HG03565 (cell line): ENCODE measurements around the gene SAMD4B.
"Not testable (repeated sequence)": the region's sequence is repeated elsewhere in the genome, so short reads cannot be mapped to it uniquely, and the experiment has no call there.

Source experiments
- ATAC-seq: cut with Tn5 transposase; IDR thresholded peaks from one replicate; pipeline ENCODE4 v1.9.1; 2021; ENCODE audit warnings: mild to moderate bottlenecking, moderate library complexity; ENCODE audit not compliant: unreplicated experiment

SAMD4B gene

DNA sequence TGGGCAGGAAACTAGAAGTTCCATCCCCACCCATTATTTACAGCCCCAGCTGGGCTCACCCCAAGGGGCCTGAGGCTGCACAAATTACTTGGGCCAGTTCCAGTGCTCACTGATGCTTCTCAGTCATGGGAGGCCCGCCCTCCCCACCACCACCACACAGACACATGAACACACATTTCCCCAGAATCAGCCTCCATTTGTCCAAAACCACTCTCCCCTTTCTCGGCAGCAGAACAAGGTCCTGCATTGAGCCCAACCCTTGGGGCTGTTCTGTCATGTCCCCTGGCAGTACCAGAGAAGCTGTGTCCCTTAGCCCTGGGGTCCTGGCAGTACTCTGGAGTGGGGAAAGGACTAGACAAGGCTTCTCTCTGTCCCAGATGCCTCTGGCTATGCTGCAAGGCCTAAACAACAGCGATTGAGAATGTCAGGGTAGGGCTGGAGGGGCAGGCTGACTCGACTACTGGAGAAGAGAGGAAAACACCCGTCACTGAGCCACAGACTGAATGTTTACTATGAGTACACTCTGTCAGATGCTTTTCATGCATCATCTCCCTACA is 21.8 kb downstream of the SAMD4B start:
- ATAC-seq: no peak

DNA sequence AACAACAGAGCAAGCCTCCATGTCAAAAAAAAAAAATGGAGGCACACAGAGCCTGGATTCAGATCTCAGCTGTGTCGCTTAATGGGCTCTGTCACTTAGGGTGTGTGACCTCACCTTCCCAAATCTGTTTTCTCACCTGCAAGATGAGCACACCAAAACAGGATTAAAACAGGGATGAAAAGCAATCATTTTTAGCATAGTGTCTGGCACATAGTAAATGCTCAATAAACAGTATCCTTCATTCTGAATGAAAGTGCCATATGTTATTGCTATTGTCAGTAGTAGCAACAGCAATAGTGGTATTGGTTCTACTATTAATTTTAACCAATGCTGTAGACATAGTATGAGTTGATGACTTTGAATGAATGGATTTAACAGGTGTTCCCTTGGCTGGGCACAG is 23.3 kb downstream of the SAMD4B start:
- ATAC-seq: no peak

DNA sequence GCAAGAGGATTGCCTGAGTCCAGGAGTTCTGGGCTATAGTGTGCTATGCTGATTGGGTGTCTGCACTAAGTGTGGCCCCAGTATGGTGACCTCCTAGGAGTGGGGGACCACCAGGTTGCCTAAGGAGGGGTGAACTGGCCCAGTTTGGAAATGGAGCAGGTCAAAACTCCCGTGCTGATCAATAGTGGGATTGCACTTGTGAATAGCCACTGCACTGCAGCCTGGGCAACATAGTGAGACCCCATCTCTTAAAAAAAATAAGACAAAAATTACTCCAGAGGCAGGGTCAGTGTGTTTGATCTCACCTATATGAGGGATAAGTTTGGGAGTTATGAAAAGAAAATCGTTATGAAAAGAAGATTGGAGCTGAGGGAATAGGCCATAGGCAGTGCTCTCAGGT is 27.0 kb downstream of the SAMD4B start:
- no peak for ATAC-seq

DNA sequence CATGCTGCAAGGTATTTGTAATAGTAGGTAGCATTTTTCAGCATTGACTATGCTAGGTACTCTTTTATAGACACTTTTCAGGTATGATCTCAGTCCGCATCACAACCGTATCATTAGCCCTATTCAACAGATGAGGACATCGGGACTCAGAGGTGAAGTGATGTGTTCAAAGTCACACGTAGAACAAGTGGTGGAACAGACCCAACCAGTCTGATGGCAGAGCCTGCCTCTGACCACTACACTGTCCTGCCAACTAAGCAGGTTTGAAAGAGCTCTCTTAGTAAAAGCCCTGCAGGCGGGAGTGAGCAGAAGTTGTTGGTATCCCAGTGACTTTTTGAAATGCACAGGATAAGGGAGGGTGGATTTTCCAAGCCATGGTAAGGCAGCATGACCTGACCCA is 28.5 kb downstream of the SAMD4B start:
- ATAC-seq: no peak

DNA sequence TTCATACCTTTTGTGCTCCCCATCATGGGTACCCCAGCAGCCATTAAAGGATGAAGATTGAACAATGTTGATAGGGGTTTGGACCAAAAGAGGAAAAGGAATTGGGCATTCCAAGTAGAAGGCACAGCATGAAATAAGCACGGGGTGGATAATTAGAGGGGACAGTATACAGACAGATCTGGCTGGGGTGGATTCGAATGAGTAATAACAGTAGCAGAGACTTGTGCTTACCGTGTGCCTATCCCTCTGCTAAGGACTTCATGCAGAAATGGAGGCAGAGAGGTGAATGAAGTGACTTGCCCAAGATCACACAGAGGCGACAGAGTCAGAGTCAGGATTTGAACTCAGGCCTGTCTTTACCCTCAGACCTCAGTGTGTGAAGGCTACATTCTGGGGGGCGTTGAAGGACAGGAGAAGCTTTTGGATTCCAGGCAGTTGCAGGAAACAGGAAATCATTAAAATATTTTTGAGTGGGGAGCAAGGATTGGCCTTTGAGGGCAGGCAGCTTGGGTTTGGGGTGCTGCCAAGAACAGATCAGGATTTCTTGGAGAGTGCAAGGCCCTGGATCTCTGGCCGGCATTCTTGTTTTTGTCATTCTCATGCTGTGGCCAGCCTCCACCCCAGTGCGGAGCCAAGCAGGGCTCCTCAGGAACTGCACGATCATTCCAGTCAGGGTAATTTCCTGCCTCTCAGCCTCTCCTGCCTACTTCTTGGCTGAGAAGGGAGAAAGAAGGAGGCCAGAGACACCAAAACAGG is 30.0 kb downstream of the SAMD4B start:
- ATAC-seq: no peak

DNA sequence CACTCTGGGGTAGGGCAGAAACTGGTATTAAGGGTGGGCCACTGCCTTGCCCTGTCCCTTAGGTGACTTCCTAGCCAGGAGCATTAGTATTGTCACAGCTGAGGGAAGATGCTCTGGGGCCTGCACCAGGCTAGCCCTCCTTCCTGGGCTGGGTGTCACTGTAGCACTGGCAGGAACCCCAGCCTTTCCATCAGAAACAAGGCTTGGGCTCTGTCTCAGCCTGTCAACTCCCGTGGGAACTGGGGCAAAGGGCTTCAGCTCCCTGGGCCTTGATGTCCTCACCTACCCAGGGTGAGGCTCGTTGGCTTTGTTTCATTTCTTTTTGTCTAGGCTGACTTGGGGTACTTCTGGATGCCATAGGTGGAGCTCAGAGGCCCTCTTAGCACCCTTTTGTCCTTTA is 30.7 kb downstream of the SAMD4B start:
- no peak for ATAC-seq

DNA sequence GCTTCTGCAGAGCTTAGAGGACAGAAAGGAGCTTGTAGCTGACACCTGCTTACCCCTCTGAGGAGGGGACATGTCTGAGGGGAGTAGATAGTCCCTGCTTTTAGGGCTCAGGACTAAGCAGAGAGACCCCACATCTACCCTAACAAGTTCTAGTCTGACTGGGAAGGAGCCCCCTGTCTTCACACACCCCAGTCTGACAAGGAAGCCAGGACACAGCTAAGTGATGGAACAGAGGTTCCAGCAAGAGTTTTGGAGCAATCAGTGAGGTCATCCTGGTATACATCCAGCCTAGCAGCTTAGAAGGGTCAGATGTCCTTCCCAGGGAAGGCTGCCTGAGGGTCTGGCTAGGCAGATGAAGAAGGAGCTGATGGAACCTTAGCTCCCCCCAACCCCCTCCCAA is 33.7 kb downstream of the SAMD4B start:
- no peak for ATAC-seq

DNA sequence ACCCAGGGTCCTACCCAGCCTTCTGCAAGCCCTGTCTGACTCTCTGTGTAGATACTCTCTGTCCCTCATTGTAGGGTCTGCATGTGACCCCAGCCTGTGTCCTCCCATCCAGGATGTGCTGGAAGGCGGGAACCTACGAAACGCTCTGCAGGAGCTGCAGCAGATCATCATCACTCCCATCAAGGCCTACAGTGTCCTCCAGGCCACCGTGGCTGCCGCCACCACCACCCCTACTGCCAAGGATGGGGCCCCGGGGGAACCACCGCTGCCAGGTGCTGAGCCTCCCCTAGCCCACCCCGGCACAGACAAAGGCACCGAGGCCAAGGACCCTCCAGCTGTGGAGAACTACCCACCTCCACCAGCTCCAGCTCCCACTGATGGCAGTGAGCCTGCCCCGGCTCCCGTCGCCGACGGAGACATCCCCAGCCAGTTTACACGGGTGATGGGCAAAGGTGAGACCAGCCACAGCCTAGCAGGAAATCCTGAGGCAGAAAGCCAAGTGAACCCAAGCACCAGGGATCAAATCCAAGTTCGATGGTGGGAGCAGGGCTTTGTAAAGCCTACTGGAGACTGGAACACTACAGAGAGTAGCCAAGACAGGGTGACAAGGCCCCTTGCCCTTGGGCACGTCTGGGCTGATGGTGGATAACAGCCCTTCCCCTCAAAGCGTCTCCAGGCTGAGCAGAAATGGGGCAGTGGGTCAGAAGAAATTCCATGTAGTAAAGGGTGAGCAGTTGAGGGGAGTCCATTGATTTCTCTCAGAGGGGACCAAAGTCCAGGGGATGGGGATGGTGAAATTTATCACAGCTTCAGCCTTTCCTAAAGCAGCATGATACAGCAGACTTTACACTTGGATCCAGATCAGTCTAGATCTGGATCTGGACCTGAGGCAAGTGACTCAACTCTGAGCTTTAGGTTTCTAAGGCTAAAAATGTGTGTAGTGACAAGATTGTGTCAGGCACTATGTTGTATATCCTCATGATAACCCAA is 35.4 kb downstream of the SAMD4B start:
- ATAC-seq: no peak

DNA sequence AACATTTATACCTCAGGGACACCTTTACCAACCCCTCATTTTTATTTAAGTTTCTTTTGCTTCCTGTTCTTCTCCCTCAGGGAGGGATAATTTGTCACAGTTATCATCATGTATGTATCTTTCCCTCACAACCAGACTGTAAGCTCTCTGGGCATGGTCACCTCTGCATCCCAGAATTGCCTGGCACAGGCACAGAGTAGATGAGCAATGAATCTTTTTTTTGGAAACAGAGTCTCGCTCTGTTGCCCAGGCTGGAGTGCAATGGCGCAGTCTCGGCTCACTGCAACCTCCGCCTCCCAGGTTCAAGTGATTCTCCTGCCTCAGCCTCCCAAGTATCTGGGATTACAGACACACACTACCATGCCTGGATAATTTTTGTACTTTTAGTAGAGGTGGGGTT is 37.1 kb downstream of the SAMD4B start:
- not testable (repeated sequence) for ATAC-seq

DNA sequence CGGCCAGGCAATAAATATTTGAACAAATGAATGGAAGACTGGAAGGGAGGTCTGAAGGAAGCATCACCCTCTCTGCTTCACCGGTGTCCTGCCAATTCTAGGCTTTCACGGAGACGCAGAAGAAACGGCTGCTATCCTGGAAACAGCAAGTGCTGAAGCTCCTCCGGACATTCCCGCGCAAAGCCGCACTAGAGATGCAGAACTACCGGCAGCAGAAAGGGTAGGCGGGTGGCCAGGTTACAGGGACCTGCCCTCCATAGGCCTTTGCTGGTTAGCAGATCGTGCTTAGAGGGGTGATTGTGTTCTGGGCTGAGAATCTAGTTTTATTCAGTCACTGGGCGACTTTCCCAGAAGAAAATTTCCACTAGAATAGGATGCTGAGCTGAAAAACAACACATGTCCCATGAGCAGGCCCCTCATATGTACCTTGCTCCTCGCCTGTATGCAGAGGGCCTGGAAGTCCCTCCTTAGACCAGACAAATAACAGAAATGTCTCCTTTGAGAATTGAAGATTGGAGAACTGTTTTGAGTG is 37.7 kb downstream of the SAMD4B start:
- no peak for ATAC-seq

DNA sequence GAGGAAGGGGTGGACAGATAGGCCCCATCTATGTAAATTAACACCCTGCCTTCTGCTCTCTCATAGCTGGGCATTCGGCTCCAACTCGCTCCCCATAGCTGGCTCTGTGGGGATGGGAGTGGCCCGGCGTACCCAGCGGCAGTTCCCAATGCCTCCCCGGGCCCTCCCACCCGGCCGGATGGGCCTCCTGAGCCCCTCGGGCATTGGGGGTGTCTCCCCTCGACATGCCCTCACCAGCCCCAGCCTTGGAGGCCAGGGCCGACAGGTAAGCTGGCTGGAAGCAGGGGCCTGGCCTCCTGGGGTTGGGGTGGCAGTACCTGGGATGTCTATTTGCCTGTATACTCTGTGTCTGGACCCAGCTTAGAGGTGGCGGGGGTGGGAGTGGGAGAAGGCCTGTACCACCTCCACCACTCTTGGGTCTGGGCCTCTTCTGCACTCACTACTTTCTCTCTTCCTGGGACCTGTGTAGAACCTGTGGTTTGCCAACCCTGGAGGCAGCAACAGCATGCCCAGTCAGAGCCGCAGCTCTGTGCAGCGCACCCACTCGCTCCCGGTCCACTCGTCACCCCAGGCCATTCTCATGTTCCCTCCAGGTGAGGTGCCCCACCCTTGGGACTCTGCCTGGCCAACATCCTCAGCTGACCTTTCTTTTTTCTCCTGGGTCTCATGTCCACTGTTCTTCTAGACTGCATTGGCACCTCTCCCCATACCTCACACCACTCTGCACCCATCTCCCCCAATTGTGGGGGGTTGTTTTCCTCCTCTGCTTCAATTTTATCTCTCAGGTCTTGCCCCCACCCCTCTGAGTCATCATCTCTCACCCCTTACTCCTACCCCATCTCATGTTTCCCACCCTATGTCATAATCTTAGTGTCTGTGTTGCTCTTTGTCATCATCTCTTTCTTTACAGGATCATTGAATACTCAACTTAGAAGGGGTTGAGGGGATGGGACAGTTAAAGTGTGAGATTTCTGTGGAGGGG is 38.6 kb downstream of the SAMD4B start:
- ATAC-seq: no peak

DNA sequence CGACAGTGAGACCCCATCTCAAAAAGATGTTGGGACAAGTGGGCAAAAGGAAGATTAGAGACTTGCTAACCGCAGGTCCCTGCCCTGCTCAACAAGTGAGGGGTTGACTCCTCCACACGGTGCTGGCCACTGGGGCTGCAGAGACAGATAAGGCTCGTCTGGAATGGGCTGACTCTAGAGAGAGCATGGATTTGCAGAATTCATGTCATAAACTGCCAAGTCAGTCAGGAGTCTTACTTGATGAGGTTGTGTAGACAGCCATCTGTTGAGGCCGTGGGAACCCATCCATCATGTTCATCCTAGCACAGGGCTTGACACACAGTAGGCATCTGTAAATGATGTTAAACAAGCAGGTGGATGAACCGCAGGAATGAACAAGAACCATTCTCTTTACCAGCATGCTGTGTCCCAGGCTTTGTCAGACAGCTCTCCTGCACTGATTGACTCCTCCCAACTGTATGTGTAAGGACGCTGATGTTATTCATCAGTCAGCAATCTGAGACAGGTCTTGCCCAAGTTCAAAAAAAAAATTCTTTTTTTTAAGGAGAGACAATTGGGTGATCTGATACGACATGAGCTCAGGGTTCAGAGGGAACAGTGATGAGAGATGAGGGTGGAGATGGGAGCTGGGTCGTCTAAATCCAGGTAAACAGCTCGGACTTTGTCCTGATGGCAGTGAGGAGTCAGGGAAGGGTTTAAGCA is 39.8 kb downstream of the SAMD4B start:
- no peak for ATAC-seq

DNA sequence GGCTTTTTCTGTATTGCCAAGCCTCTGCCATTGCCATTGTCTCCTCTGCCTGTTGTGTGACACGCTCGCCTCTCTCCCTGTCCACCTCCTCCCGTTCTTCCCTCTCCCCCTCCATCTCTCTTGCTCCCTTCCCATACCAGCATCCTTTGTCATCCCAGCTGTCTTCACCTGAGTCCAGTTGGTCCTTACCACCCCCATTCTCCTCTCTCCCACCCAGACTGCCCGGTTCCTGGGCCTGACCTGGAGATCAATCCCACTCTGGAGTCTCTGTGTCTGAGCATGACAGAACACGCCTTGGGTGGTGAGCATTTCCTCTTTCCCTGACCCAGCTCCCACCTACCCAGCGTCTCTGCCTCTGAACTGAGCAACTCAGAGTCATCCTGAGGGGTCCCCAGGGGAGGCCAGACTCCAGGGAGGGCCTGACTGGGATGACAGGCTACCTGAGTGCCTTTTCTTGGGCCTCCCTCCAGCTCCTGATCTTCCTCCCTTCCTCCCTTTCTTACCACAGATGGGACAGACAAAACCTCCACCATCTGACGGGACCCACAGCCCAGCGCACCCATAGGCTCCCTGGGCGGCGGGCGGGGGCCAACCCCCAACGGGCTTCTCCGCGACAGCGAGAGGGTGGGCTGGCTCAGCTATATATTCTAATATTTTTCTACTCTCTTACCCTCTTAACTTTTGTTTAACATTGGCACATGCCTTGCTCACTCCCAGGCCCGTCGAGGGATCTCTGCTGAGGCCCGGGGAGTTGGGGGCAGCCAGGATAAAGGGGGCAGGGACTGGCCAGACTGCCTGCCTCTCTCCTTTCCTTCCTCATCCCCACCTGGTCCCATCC is 41.0 kb downstream of the SAMD4B start:
- no peak for ATAC-seq

DNA sequence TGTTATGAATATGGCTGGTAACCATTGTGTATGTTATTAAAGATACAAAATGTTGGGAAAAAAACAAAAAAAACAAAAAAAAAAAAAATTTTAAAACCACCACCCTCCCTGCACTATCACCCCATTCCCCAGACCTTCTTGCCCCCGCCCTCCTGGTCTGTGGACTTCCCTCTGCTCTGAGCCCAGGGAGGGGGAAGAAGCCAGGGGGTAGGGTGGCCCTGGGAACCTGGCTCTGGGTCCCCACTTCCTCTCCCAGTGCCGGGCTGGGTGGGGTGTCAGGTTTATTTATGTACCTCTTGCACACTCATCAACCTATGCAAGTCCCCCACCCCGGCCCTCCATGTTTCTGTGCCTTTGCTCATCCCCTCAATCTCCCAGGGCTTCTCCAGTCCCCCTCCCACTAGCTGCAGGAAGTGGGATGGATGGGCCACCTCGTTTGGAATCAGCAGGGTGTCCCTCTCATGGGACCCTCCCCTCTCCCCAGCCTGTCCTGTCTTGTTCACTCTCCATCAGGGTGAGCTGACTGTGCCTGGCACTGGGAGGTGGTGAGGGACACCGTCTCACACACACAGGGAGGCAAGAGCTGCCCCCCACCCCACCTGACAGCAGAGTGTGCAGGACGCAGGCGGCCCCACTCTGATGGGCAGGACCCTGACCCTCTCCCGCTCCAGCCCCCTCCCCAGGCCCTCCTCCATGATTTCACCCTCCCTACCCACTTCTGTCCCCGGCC is 42.8 kb downstream of the SAMD4B start:
- ATAC-seq: no peak

DNA sequence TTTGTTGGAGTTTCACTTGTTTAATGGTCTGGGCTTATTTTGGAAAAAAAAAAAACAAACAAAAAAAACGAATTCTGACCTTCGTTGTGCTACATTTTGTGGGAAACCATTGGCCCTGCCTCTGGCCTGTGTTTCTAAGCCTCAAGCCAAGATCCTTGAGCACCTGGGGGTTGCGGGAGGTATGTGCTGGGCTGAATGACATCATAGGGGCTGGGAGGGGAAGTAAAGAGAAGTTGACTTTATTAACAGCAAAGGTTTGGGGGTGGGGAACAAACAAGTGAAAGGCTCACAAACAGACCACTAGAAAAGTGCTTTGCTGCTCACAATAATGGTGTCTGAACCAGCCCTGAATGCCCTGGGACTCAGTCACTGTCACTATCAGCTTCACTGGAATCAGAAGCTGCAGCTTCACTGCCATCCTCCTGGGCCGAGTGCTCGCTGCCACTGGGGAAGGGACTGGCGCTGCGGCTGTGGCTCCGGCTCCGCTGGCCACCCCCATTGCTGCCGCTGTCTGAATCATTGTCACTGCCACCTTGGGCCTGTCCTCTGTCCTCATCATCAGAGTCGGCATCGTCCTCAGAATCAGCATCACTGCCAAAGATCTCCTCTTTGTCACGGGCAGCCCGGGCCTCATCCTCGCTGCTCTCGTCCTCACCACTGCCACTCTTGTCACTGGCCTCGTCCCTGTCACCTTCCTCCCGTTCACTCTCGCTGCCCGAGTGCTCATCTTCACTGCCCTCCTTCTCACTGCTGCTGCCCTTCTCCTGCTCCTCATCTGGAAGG is 43.6 kb downstream of the SAMD4B start:
- ATAC-seq: no peak

DNA sequence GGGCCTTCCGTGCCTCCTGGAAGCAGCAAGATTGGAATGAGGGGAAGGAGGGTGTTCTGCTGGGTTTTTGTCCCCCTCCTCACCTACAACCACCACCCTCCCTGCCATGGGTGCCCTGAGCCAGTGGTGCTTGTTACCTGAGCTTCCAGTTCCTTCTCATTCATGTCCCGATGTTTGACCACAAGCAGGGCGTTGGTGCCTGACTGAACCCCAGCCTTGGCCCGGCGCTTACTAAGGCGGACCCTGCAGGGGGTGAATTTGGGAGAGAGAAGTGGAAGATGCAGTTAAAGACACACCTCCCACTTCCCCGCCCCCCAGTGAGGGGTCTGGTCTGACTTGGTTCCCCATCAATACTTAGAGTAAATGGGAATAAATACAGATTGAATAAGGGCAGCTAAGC is 44.3 kb downstream of the SAMD4B start:
- no peak for ATAC-seq

DNA sequence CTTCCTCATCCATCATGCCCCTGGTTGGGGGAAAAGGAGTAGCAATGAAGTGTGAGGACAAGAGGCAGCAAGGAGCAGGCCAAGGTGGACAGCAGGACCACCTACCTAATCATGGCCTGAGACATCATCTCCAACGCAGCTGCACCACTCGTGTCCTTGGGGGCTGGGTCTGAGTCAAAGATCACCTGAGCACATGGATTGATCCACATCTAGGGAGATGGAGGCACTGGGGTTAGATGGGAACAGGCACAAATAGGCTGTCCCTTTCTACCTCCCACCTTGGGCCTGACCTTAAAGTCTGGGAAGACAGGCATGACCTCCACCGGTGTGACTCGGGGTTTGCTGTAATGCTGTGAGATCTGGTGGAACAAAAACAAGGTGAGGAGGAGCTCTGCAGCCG is 46.4 kb downstream of the SAMD4B start:
- no peak for ATAC-seq
